PFSK-1 (cell line): ENCODE measurements around the gene APOO.

Experiments
- FOXP2 ChIP-seq: optimal IDR thresholded peaks from 2 replicates; pipeline ENCODE3; 2011; ENCODE audit warnings: borderline replicate concordance, control low read depth, inconsistent platforms; ENCODE audit not compliant: insufficient read depth; ENCODE audit errors: extremely low read length, extremely low read depth
- POLR2AphosphoS5 ChIP-seq: IDR thresholded peaks from 2 replicates; pipeline ENCODE4 v1.6.1; 2012; ENCODE audit warnings: low read depth, mild to moderate bottlenecking, control low read depth, low read length, moderate library complexity
- SIN3A ChIP-seq: IDR thresholded peaks from 2 replicates; pipeline ENCODE4 v1.6.1; 2012; ENCODE audit warnings: mild to moderate bottlenecking, low read length, moderate library complexity, borderline replicate concordance; ENCODE audit not compliant: insufficient read depth
- TAF1 ChIP-seq: IDR thresholded peaks from 2 replicates; pipeline ENCODE4 v1.6.1; 2012; ENCODE audit warnings: low read length, control low read depth, borderline replicate concordance; ENCODE audit not compliant: insufficient read depth
- TF ChIP-seq, protein P1 (sequence below), 2 experiments: IDR thresholded peaks; 2 replicates each; pipeline versions ENCODE4 v1.6.1 to v1.8.0; 2011 to 2012; ENCODE audit warnings: low read depth in 2 of 2, low read length in 2 of 2, control low read depth in 1 of 2, inconsistent platforms in 1 of 2, mild to moderate bottlenecking in 1 of 2, moderate library complexity in 1 of 2; ENCODE audit not compliant: insufficient read depth in 1 of 2

APOO gene

GRCh38 chrX:23854945-23855344, 52.8 kb downstream of the APOO start:
- no peak for TF ChIP-seq SIN3A
- TF ChIP-seq FOXP2, result no peak
- TF ChIP-seq TAF1, result no peak
- TF ChIP-seq, protein P1, sequence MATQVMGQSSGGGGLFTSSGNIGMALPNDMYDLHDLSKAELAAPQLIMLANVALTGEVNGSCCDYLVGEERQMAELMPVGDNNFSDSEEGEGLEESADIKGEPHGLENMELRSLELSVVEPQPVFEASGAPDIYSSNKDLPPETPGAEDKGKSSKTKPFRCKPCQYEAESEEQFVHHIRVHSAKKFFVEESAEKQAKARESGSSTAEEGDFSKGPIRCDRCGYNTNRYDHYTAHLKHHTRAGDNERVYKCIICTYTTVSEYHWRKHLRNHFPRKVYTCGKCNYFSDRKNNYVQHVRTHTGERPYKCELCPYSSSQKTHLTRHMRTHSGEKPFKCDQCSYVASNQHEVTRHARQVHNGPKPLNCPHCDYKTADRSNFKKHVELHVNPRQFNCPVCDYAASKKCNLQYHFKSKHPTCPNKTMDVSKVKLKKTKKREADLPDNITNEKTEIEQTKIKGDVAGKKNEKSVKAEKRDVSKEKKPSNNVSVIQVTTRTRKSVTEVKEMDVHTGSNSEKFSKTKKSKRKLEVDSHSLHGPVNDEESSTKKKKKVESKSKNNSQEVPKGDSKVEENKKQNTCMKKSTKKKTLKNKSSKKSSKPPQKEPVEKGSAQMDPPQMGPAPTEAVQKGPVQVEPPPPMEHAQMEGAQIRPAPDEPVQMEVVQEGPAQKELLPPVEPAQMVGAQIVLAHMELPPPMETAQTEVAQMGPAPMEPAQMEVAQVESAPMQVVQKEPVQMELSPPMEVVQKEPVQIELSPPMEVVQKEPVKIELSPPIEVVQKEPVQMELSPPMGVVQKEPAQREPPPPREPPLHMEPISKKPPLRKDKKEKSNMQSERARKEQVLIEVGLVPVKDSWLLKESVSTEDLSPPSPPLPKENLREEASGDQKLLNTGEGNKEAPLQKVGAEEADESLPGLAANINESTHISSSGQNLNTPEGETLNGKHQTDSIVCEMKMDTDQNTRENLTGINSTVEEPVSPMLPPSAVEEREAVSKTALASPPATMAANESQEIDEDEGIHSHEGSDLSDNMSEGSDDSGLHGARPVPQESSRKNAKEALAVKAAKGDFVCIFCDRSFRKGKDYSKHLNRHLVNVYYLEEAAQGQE (IDR thresholded peaks at IDR 0.05; ENCODE audit: insufficient read depth in 1 of 2, low read depth in 2 of 2, low read length in 2 of 2), result no peak
- TF ChIP-seq POLR2AphosphoS5, result no peak

DNA sequence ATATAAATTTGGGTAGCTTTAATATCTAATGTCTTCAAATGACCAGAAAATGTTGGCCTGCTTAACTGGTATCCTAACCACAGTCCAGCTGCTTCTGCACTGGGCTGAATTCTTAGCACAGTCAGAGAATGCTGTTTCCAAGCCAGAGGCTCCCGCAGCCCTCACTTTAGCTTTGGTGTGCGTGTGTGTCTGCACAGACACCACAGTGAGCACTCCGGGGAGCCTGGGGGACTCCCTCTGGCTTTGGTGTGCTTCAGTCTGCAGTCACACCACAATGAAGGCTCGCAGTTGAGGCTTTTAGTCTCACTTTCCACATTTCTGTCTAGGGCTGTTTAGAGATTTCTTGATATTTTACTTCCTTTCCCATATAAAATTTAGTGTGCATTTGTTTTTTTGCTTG, 53.6 kb downstream of the APOO start:
- TF ChIP-seq, protein P1 (IDR thresholded peaks at IDR 0.05; ENCODE audit: insufficient read depth in 1 of 2, low read depth in 2 of 2, low read length in 2 of 2), result no peak
- TF ChIP-seq SIN3A (no peak), POLR2AphosphoS5 (no peak), TAF1 (no peak), FOXP2 (no peak)

- TF ChIP-seq TAF1 (no peak), FOXP2 (no peak), POLR2AphosphoS5 (no peak), SIN3A (no peak)
- TF ChIP-seq, protein P1 (IDR thresholded peaks at IDR 0.05; ENCODE audit: insufficient read depth in 1 of 2, low read depth in 2 of 2, low read length in 2 of 2), result no peak
Observed at GRCh38 chrX:23851544-23851943, 56.2 kb downstream of the APOO start.

- TF ChIP-seq POLR2AphosphoS5 (no peak), FOXP2 (no peak), SIN3A (no peak), TAF1 (no peak)
- TF ChIP-seq, protein P1 (IDR thresholded peaks at IDR 0.05; ENCODE audit: insufficient read depth in 1 of 2, low read depth in 2 of 2, low read length in 2 of 2), result no peak
Observed at GRCh38 chrX:23849241-23849640, 58.5 kb downstream of the APOO start.

GRCh38 chrX:23845351-23845817, 62.4 kb downstream of the APOO start:
- TF ChIP-seq, protein P1 (IDR thresholded peaks at IDR 0.05; ENCODE audit: insufficient read depth in 1 of 2, low read depth in 2 of 2, low read length in 2 of 2), result no peak
- no peak for TF ChIP-seq FOXP2
- no peak for TF ChIP-seq POLR2AphosphoS5
- no peak for TF ChIP-seq SIN3A
- no peak for TF ChIP-seq TAF1
